Measurements from ENCODE around the gene DHX36.

DNA sequence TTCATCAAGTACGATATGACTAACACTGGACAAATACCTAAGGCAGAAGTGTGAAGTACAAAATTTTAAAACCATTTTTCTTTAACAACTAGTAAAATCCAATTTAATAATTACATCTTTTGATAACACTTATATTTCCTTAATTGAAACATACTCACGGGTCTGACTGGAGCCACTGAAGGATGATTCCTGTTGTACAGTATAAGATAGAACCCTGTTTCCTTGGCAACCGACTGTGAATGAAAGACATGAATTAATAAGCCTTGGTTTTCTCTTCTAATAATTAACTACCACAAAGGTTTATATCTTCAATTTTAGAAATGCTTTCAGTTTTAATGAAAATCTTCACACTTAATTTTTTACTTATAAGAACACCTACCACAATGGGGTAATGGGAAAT lies 19.4 kb downstream of the DHX36 start:
- TF ChIP-seq, protein P1, sequence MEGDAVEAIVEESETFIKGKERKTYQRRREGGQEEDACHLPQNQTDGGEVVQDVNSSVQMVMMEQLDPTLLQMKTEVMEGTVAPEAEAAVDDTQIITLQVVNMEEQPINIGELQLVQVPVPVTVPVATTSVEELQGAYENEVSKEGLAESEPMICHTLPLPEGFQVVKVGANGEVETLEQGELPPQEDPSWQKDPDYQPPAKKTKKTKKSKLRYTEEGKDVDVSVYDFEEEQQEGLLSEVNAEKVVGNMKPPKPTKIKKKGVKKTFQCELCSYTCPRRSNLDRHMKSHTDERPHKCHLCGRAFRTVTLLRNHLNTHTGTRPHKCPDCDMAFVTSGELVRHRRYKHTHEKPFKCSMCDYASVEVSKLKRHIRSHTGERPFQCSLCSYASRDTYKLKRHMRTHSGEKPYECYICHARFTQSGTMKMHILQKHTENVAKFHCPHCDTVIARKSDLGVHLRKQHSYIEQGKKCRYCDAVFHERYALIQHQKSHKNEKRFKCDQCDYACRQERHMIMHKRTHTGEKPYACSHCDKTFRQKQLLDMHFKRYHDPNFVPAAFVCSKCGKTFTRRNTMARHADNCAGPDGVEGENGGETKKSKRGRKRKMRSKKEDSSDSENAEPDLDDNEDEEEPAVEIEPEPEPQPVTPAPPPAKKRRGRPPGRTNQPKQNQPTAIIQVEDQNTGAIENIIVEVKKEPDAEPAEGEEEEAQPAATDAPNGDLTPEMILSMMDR (IDR thresholded peaks at IDR 0.05) = no peak
- TF ChIP-seq POLR2A (IDR thresholded peaks at IDR 0.05) = no peak

All from adrenal gland (tissue), 5 donors.